HepG2 (cell line): ENCODE measurements around the gene TMUB1. TPM values are rescaled to one million over a fixed set of nuclear protein-coding genes. Genes with fewer than 3 reads are reported as not detected.

Experiments used
- AHR ChIP-seq: IDR thresholded peaks from 2 replicates; pipeline ENCODE4 v1.6.1; 2018; ENCODE audit warnings: missing genetic modification reagents, missing compliant biosample characterization
- ARNT ChIP-seq: fragments of 450-650 bp; IDR thresholded peaks from 2 replicates; pipeline ENCODE4 v1.6.1; 2017
- CBX1 ChIP-seq: IDR thresholded peaks from one replicate; pipeline ENCODE4 v1.6.1; 2016; ENCODE audit warnings: antibody characterized with exemption, low read depth
- HOMEZ ChIP-seq: IDR thresholded peaks from 2 replicates; pipeline ENCODE4 v1.6.1; 2016; ENCODE audit warnings: low read depth
- JUND ChIP-seq: sonication (generic); formaldehyde crosslinking; IDR thresholded peaks from 2 replicates; pipeline ENCODE4 v1.8.0; 2022; ENCODE audit warnings: mild to moderate bottlenecking, missing genetic modification reagents
- KAT2B ChIP-seq: fragments of 150-350 bp; IDR thresholded peaks from 2 replicates; pipeline ENCODE4 v1.6.1; 2014; ENCODE audit warnings: low read depth, low read length, borderline replicate concordance
- LCORL ChIP-seq, 2 experiments: fragments of 450-650 bp in 1 of 2; sonication (generic) in 1 of 2; formaldehyde crosslinking in 1 of 2; IDR thresholded peaks; 2 replicates each; pipeline versions ENCODE4 v1.5.0 to v1.6.1; 2017 to 2020; ENCODE audit warnings: antibody characterized with exemption in 1 of 2, missing genetic modification reagents in 1 of 2
- MED1 ChIP-seq: sonication (generic); formaldehyde crosslinking; IDR thresholded peaks from 2 replicates; pipeline ENCODE4 v1.4.0; 2020; ENCODE audit warnings: missing genetic modification reagents
- MNT ChIP-seq: fragments of 450-650 bp; IDR thresholded peaks from 2 replicates; pipeline ENCODE4 v1.6.1; 2016
- NFYB ChIP-seq: sonication (generic); formaldehyde crosslinking; IDR thresholded peaks from 2 replicates; pipeline ENCODE4 v1.4.0; 2020; ENCODE audit warnings: missing genetic modification reagents
- PCBP1 ChIP-seq: fragments of 200-400 bp; formaldehyde crosslinking; IDR thresholded peaks from 2 replicates; pipeline ENCODE4 v1.6.1; 2017; ENCODE audit warnings: mild to moderate bottlenecking, low read depth, low read length, borderline replicate concordance
- POLR2G ChIP-seq: fragments of 200-400 bp; formaldehyde crosslinking; IDR thresholded peaks from 2 replicates; pipeline ENCODE4 v1.6.1; 2018; ENCODE audit warnings: mild to moderate bottlenecking, low read depth, low read length, moderate library complexity
- THYN1 ChIP-seq: sonication (generic); formaldehyde crosslinking; IDR thresholded peaks from 2 replicates; pipeline ENCODE4 v1.8.1; 2023; ENCODE audit warnings: low read depth, mild to moderate bottlenecking, moderate library complexity, missing genetic modification reagents, borderline replicate concordance
- ZFP82 ChIP-seq: sonication (generic); formaldehyde crosslinking; IDR thresholded peaks from 2 replicates; pipeline ENCODE4 v1.5.1; 2020; ENCODE audit warnings: mild to moderate bottlenecking, missing genetic modification reagents, borderline replicate concordance
- ZNF136 ChIP-seq: sonication (generic); formaldehyde crosslinking; IDR thresholded peaks from 2 replicates; pipeline ENCODE4 v1.8.1; 2022; ENCODE audit warnings: low read depth, mild to moderate bottlenecking, moderate library complexity, missing genetic modification reagents
- ZNF234 ChIP-seq: sonication (generic); formaldehyde crosslinking; conservative IDR thresholded peaks from 2 replicates; pipeline ENCODE4 v1.5.1; 2020; ENCODE audit warnings: mild to moderate bottlenecking, missing genetic modification reagents
- ZNF235 ChIP-seq: sonication (generic); formaldehyde crosslinking; IDR thresholded peaks from 2 replicates; pipeline ENCODE4 v1.8.1; 2023; ENCODE audit warnings: mild to moderate bottlenecking, missing genetic modification reagents, borderline replicate concordance
- ZNF264 ChIP-seq: sonication (generic); formaldehyde crosslinking; IDR thresholded peaks from 2 replicates; pipeline ENCODE4 v1.4.0; 2020; ENCODE audit warnings: missing genetic modification reagents
- ZNF382 ChIP-seq: sonication (generic); formaldehyde crosslinking; IDR thresholded peaks from 2 replicates; pipeline ENCODE4 v1.5.0; 2020; ENCODE audit warnings: missing genetic modification reagents, mild to moderate bottlenecking, borderline replicate concordance
- ZNF570 ChIP-seq: sonication (generic); formaldehyde crosslinking; IDR thresholded peaks from 2 replicates; pipeline ENCODE4 v1.4.0; 2020; ENCODE audit warnings: mild to moderate bottlenecking, missing genetic modification reagents, borderline replicate concordance
- ZNF850 ChIP-seq: sonication (generic); formaldehyde crosslinking; conservative IDR thresholded peaks from 2 replicates; pipeline ENCODE4 v1.9.0; 2021; ENCODE audit warnings: mild to moderate bottlenecking, missing genetic modification reagents
- ZZZ3 ChIP-seq: sonication (generic); formaldehyde crosslinking; IDR thresholded peaks from 2 replicates; pipeline ENCODE4 v1.4.0; 2020; ENCODE audit warnings: missing genetic modification reagents, mild to moderate bottlenecking, borderline replicate concordance
- polyA plus RNA-seq, 8 experiments: library from polyadenylated mRNA; depleted of rRNA in 3 of 8; stranded (reverse) in 7 of 8; unstranded in 1 of 8; fragments of >200 nt; fragmentation: Illumina TruSeq in 4 of 8; extraction: Trizol in 4 of 8; gene quantifications; 2 replicates each; pipeline versions ENCODE4 v1.2.1 to v1.2.3, GENCODE V29; 2011 to 2016; ENCODE audit warnings: low read depth in 4 of 8, missing spikeins in 1 of 8, mixed read lengths in 1 of 8; ENCODE audit not compliant: insufficient read depth in 1 of 8
- total RNA-seq, 5 experiments: library from RNA; depleted of rRNA; stranded (reverse); fragments of >200 nt; fragmentation: Illumina TruSeq; extraction: Trizol; gene quantifications; 2 replicates each; pipeline ENCODE4 v1.2.3, GENCODE V29; 2016; ENCODE audit warnings: low read depth in 1 of 5
- TF ChIP-seq, protein P1 (sequence below): sonication (generic); formaldehyde crosslinking; IDR thresholded peaks from 2 replicates; pipeline ENCODE4 v1.9.0; 2021; ENCODE audit warnings: missing genetic modification reagents, borderline replicate concordance
- TF ChIP-seq, protein P2 (sequence below): sonication (generic); formaldehyde crosslinking; IDR thresholded peaks from 2 replicates; pipeline ENCODE4 v1.8.0; 2022; ENCODE audit warnings: missing genetic modification reagents, low read depth, mild to moderate bottlenecking, borderline replicate concordance

The TMUB1 gene
- total and polyA plus RNA-seq, 2 of the 13 experiments (the other 11 are each of a cell fraction or from before 2014, with no cell fraction given) = 44.8 to 51.6 TPM

DNA sequence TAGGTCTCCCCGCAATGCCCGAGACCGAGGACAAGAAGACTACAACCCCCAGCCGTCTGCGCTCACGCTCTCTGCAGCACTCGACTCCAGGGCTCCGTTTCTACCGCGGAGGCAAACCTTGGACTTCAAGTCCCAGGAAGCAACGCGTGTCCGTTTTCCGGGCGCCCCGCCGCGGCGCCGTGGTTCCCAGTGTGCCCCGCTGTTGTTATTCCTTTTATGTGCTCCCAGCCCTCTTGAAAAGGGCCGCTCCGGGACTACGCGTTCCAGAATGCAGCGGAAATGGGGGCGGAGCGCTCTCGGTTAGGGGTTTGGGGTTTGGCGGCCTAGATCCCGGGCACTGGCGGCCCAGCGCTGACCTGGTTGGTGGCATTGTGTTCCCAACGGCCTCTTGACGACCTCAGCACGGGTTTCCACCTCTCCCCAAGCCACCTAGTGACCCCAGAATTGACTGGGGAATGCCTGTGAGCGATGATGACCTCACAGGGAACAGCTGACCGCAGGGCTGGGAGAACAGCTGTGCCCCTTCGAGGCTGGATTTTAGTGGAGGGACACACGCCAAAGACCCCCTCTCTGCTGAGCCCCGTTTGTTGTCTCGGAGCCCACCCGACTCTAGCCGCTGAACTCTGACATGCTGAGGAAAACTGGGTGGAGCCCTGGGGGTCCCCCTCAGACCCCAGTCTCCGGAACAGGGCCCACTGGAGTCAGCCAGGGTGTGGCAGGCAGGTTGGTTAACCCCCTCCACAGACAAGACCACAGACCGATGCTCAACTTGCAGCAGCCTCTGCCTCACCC, 25.1 kb downstream of the TMUB1 start (continued):
- TF ChIP-seq, protein P1, sequence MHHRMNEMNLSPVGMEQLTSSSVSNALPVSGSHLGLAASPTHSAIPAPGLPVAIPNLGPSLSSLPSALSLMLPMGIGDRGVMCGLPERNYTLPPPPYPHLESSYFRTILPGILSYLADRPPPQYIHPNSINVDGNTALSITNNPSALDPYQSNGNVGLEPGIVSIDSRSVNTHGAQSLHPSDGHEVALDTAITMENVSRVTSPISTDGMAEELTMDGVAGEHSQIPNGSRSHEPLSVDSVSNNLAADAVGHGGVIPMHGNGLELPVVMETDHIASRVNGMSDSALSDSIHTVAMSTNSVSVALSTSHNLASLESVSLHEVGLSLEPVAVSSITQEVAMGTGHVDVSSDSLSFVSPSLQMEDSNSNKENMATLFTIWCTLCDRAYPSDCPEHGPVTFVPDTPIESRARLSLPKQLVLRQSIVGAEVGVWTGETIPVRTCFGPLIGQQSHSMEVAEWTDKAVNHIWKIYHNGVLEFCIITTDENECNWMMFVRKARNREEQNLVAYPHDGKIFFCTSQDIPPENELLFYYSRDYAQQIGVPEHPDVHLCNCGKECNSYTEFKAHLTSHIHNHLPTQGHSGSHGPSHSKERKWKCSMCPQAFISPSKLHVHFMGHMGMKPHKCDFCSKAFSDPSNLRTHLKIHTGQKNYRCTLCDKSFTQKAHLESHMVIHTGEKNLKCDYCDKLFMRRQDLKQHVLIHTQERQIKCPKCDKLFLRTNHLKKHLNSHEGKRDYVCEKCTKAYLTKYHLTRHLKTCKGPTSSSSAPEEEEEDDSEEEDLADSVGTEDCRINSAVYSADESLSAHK (CRISPR knock-in tag) = no peak
- TF ChIP-seq ZZZ3 (CRISPR knock-in tag) = peak; percentile 43; the same call in 1 of the 2 replicates
- no peak; the same call in 1 of the 2 replicates for TF ChIP-seq HOMEZ (CRISPR knock-in tag)
- TF ChIP-seq AHR (CRISPR knock-in tag) = no peak
- TF ChIP-seq ZNF136 (CRISPR knock-in tag) = peak; percentile 13; the same call in 1 of the 2 replicates
- 0 out of 2 replicates have a peak, but pooled peaks have one; percentile 36 for TF ChIP-seq ZNF264 (CRISPR knock-in tag)
- no peak for TF ChIP-seq ZNF382 (CRISPR knock-in tag)
- TF ChIP-seq MNT = peak; percentile 73; the same call in 1 of the 2 replicates
- TF ChIP-seq PCBP1 = 0 out of 2 replicates have a peak, but pooled peaks have one; percentile 24
- no peak for TF ChIP-seq CBX1
- TF ChIP-seq, protein P2, sequence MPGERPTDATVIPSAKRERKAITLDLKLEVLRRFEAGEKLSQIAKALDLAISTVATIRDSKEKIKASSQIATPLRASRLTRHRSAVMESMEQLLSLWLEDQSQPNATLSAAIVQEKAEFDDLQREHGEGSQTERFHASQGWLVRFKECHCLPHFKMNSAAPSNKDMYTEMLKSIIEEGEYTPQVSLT (CRISPR knock-in tag) = no peak
- no peak for TF ChIP-seq JUND (CRISPR knock-in tag)
- TF ChIP-seq ZNF850 = no peak
- TF ChIP-seq NFYB (CRISPR knock-in tag) = no peak; the same call in none of the 2 replicates
- no peak for TF ChIP-seq KAT2B
- TF ChIP-seq ARNT = no peak
- TF ChIP-seq POLR2G = peak; percentile 89
- no peak for TF ChIP-seq THYN1 (CRISPR knock-in tag)
- no peak for TF ChIP-seq LCORL (IDR thresholded peaks at IDR 0.05)
- TF ChIP-seq LCORL (CRISPR knock-in tag; IDR thresholded peaks at IDR 0.05) = peak; percentile 68
- TF ChIP-seq ZNF235 (CRISPR knock-in tag) = no peak
- TF ChIP-seq MED1 (CRISPR knock-in tag) = peak; percentile 64
- TF ChIP-seq ZNF234 (CRISPR knock-in tag) = no peak
- no peak for TF ChIP-seq ZNF570 (CRISPR knock-in tag)
- TF ChIP-seq ZFP82 (CRISPR knock-in tag) = no peak
